ENCODE data around the gene BCL2L13.

The BCL2L13 gene

DNA sequence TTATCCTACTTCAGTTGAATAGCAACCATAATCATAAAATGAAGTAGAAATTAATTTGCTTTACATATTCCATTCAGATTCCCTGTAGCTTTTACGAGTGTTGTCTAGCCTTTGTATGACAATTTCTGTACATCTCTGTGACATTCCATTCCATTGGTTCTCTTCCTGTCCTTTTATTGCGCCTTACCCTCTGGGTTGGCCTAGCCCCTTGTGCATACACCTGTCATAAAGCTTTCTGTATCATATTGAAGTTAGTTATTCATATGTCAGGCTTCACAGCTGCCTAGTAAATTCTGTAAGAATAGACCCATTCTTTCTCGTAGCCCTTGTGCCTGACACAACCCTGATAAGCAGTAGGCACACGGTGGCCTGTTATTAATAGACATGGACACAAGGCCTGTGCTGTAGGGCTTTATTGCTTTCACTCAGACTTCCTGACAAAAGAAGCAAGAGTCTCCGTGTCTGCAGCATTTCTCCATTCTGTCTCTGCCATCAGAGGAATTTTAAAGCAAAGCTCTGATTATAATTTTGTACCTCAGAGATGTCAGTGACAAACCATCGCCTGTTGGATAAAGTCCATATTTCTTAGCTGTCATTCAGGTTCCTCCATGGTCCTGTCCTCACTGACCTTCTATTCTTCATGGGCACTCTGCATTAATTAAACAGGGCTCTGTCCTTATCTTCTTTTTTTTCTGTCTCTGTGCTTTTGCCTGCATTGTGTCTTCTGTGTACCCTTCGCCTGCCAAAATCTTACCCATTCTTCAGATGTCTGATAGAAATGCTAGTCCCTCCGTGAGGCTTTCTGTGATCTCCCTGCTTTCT, 86.3 kb downstream of the BCL2L13 start:
- TF ChIP-seq, protein P1, sequence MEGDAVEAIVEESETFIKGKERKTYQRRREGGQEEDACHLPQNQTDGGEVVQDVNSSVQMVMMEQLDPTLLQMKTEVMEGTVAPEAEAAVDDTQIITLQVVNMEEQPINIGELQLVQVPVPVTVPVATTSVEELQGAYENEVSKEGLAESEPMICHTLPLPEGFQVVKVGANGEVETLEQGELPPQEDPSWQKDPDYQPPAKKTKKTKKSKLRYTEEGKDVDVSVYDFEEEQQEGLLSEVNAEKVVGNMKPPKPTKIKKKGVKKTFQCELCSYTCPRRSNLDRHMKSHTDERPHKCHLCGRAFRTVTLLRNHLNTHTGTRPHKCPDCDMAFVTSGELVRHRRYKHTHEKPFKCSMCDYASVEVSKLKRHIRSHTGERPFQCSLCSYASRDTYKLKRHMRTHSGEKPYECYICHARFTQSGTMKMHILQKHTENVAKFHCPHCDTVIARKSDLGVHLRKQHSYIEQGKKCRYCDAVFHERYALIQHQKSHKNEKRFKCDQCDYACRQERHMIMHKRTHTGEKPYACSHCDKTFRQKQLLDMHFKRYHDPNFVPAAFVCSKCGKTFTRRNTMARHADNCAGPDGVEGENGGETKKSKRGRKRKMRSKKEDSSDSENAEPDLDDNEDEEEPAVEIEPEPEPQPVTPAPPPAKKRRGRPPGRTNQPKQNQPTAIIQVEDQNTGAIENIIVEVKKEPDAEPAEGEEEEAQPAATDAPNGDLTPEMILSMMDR (IDR thresholded peaks at IDR 0.05; ENCODE audit: insufficient read depth, low read length, missing control alignments): no peak
- H3K4me3 ChIP-seq (ENCODE audit: low read depth, low read length): no peak overlapping the region
- ChIA-PET POLR2A (no interaction called here), CTCF (interaction anchor here (1.0 to 3.4 kb wide), 2 partner anchors 18 to 166 kb away, joined by 5 to 10 read pairs; no protein-coding TSS in a partner anchor)
- DNase-seq (ENCODE audit: low read depth, low spot score): no peak

DNA sequence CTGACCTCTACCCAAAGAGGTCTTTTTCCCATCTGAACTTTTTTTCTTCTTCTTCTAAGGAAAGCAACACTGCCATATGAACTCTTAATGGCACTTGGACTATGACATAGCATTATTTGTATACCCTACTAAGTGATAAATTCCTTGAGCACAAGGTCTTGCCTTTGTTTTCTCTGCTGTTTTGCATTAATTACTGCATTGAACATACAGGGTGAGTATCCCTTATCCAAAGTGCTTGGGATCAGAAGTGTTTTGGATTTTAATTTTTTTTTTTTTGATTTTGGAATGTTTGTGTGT, 86.9 kb downstream of the BCL2L13 start:
- H3K4me3 ChIP-seq (ENCODE audit: low read depth, low read length): no peak overlapping the region
- TF ChIP-seq, protein P1 (IDR thresholded peaks at IDR 0.05; ENCODE audit: insufficient read depth, low read length, missing control alignments): no peak
- no peak for DNase-seq (ENCODE audit: low read depth, low spot score)
- POLR2A ChIA-PET: no interaction called here
- CTCF ChIA-PET: interaction anchor here (3.4 kb wide), 1 partner anchor 167 kb away, joined by 10 read pairs; no protein-coding TSS in a partner anchor

DNA sequence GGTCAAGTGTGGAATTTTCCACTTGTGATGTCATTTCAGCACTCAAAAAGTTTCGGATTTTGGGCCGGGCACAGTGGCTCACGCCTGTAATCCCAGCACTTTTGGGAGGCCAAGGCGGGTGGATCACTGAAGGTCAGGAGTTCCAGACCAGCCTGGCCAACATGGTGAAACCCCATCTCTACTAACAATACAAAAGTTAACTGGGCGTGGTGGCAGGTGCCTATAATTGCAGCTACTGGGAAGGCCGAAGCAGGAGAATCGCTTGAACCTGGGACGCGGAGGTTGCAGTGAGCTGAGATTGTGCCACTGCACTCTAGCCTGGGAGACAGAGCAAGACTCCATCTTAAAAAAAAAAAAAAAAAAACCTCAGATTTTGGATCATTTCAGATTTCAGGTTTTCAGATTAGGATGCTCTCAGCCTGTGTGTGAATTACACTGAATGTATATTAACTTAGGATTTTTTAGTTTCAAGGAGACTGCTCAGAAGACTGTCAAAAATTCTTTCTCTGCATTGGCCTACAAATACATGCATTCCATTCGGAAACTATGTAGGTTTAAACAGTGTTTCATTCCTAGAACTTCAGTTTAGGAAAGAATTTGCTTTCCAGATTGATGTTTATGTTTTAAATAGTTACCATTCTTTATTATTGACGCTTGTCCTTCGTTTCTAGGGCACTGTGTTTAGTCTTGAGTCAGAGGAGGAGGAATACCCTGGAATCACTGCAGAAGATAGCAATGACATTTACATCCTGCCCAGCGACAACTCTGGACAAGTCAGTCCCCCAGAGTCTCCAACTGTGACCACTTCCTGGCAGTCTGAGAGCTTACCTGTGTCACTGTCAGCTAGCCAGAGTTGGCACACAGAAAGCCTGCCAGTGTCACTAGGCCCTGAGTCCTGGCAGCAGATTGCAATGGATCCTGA, 87.7 kb downstream of the BCL2L13 start:
- TF ChIP-seq, protein P1 (IDR thresholded peaks at IDR 0.05; ENCODE audit: insufficient read depth, low read length, missing control alignments): no peak
- H3K4me3 ChIP-seq (ENCODE audit: low read depth, low read length): peak overlapping the region; percentile 15; the same call in 1 of the 2 replicates
- peak; percentile 61 for DNase-seq (ENCODE audit: low read depth, low spot score)
- ChIA-PET CTCF (interaction anchor here (1.6 to 6.4 kb wide), 4 partner anchors 16 to 168 kb away, joined by 4 to 91 read pairs (median 9); no protein-coding TSS in a partner anchor), POLR2A (no interaction called here)

DNA sequence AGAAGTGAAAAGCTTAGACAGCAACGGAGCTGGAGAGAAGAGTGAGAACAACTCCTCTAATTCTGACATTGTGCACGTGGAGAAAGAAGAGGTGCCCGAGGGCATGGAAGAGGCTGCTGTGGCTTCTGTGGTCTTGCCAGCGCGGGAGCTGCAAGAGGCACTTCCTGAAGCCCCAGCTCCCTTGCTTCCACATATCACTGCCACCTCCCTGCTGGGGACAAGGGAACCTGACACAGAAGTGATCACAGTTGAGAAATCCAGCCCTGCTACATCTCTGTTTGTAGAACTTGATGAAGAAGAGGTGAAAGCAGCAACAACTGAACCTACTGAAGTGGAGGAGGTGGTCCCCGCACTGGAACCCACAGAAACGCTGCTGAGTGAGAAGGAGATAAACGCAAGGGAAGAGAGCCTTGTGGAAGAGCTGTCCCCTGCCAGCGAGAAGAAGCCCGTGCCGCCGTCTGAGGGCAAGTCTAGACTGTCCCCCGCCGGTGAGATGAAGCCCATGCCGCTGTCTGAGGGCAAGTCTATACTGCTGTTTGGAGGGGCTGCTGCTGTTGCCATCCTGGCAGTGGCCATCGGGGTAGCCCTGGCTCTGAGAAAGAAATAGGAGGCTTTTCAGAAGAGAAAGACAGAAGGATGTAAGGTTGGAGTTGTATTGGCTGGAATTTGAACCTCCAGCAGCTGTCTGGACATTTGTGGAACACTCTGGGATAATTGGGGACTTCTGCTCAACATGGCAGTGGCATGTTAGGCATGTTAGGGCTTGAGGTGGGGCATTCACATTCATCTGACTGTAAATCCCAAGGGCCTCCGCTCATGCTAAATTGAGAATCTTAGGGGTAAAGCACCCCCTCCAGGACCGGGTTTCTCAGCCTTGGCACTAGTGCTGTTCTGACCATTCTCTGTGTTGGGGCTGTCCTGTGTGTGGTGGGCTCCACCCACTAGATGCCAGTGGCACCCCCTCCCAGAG, 88.7 kb downstream of the BCL2L13 start:
- ChIA-PET POLR2A (no interaction called here), CTCF (interaction anchor here (1.1 to 6.4 kb wide), 4 partner anchors 15 to 169 kb away, joined by 4 to 91 read pairs (median 6); no protein-coding TSS in a partner anchor)
- TF ChIP-seq, protein P1 (IDR thresholded peaks at IDR 0.05; ENCODE audit: insufficient read depth, low read length, missing control alignments): no peak
- DNase-seq (ENCODE audit: low read depth, low spot score): no peak
- H3K4me3 ChIP-seq (ENCODE audit: low read depth, low read length): peak overlapping the region; percentile 15; the same call in 1 of the 2 replicates

DNA sequence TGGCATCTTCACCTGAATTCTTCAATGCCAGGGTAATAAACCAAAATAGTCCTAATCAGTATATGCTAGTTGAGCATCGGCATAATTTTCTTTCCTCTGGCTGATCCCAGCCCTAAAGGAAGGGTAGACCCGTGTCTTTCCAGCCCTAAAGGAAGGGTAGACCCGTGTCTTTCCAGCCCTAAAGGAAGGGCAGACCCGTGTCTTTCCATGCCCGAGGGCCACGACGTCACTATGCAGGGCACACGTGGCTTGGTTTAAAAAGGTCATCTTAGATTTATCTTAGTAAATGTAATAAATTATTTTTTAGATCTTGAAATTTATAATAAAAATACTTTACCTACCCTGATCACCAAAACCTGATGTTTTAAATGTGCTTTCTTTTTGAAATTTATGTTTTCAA, 90.2 kb downstream of the BCL2L13 start:
- TF ChIP-seq, protein P1 (IDR thresholded peaks at IDR 0.05; ENCODE audit: insufficient read depth, low read length, missing control alignments): no peak
- POLR2A ChIA-PET: no interaction called here
- CTCF ChIA-PET: interaction anchor here (6.4 kb wide), 1 partner anchor 14 kb away, joined by 91 read pairs; no protein-coding TSS in a partner anchor

More for the DNA sequence above, 90.2 kb downstream of the BCL2L13 start:
- no peak for DNase-seq (ENCODE audit: low read depth, low spot score)
- H3K4me3 ChIP-seq (ENCODE audit: low read depth, low read length): no peak overlapping the region
